Stomach (tissue), 9 donors: ENCODE results near the gene ASPN. TPM values are rescaled to one million over a fixed set of nuclear protein-coding genes. Genes with fewer than 3 reads are reported as not detected.

Source experiments
- DNase-seq, 2 donors: peaks; one replicate each; pipeline versions ENCODE4 v3.0.0 to v3.0.0-alpha.2; 2013 to 2019
- H3K27ac ChIP-seq, 5 donors: fragments of 200-600 bp in 4 of 5; sonication (generic) in 4 of 5; one replicate each; pipeline ENCODE4 v1.5.1; 2013 to 2019; ENCODE audit warnings: mild to moderate bottlenecking in 1 of 5, moderate library complexity in 1 of 5
- H3K27me3 ChIP-seq, 3 donors: fragments of 200-600 bp; sonication (generic); one replicate each; pipeline ENCODE4 v1.5.1; 2017 to 2019; ENCODE audit warnings: mixed run types in 1 of 3
- H3K36me3 ChIP-seq, 4 donors: fragments of 200-600 bp; sonication (generic); 1 replicate in 3 of 4; 2 replicates in 1 of 4; pipeline ENCODE4 v1.5.1; 2016 to 2019
- H3K4me1 ChIP-seq, 4 donors: fragments of 200-600 bp; sonication (generic); one replicate each; pipeline ENCODE4 v1.5.1; 2016 to 2019
- H3K4me3 ChIP-seq, 4 donors: fragments of 200-600 bp; sonication (generic) in 3 of 4; one replicate each; pipeline ENCODE4 v1.5.1; 2016 to 2019; ENCODE audit warnings: mild to moderate bottlenecking in 1 of 4
- H3K9me3 ChIP-seq, 4 donors: fragments of 200-600 bp; sonication (generic); one replicate each; pipeline ENCODE4 v1.5.1; 2016 to 2019
- CTCF ChIP-seq, 7 experiments: fragments of 450-650 bp in 4 of 7; fragments of 200-600 bp in 3 of 7; sonication (generic) in 3 of 7; IDR thresholded peaks; one replicate each; pipeline ENCODE4 v1.5.1; 2016 to 2019; ENCODE audit warnings: antibody characterized with exemption in 7 of 7, control low read depth in 2 of 7, mild to moderate bottlenecking in 1 of 7
- EP300 ChIP-seq: sonication (generic); formaldehyde crosslinking; IDR thresholded peaks from one replicate; pipeline ENCODE4 v1.6.1; 2017; ENCODE audit warnings: antibody characterized with exemption
- POLR2A ChIP-seq, 4 donors: fragments of 450-650 bp; IDR thresholded peaks; one replicate each; pipeline ENCODE4 v1.6.1; 2016; ENCODE audit warnings: antibody characterized with exemption in 4 of 4, control low read depth in 2 of 4, mild to moderate bottlenecking in 1 of 4, moderate library complexity in 1 of 4
- POLR2AphosphoS5 ChIP-seq, 3 donors: sonication (generic); formaldehyde crosslinking; IDR thresholded peaks; one replicate each; pipeline ENCODE4 v1.6.1; 2016; ENCODE audit warnings: antibody characterized with exemption in 3 of 3
- WGBS, 5 donors: extraction: QIAGEN DNeasy Blood & Tissue Kit in 3 of 5; methylation state at CpG; one replicate each; pipeline versions ENCODE4 v1.1.5 to v1.1.7; 2013 to 2018; 5-methylcytosine and 5-hydroxymethylcytosine counted together
- intact Hi-C: fragments of 100-400 bp; cut with DNase I; formaldehyde crosslinking; loops from one replicate; pipeline ENCODE4 v1.15.1; 2023; ENCODE audit warnings: low total_unique reads
- polyA plus RNA-seq, 3 donors: library from polyadenylated mRNA; stranded (reverse); fragments of 200-250 nt; gene quantifications; one replicate each; pipeline ENCODE4 v1.2.3, GENCODE V29; 2013
- total RNA-seq, 5 donors: library from RNA; depleted of rRNA; stranded (reverse); fragments of >200 nt; gene quantifications; one replicate each; pipeline versions ENCODE4 v1.1.0 to v1.2.3, GENCODE V29; 2014 to 2016
- donor health status: healthy with polysubstance abuse.
- donor health status: Bipolar disorder and iron deficiency.
- donor health status: healthy.

Gene ASPN
- total and polyA plus RNA-seq, 8 donors, result 0.29 to 179 (median 5.8) TPM

- Histone ChIP-seq H3K36me3 (no peaks in the 10 kb centered on the region), H3K27ac (peak overlapping the region in 2 of 5 donors; percentile 16 to 82), H3K4me1 (peaks cover 0 to 60% (median 29%) of the 10 kb centered on the region in 4 donors), H3K9me3 (no peaks in the 10 kb centered on the region), H3K27me3 (no peaks in the 10 kb centered on the region), H3K4me3 (no peak overlapping the region)
- TF ChIP-seq CTCF (IDR thresholded peaks at IDR 0.05) (no peak), POLR2AphosphoS5 (IDR thresholded peaks at IDR 0.05) (no peak), EP300 (no peak), POLR2A (IDR thresholded peaks at IDR 0.05) (no peak)
- intact Hi-C loops, result no loop called here
- no peak for DNase-seq
- WGBS, 5 donors, result 74 to 90% (median 86%) methylated on average over 3 of the region's 3 CpGs
These were observed 2.3 kb upstream of the ASPN start for GRCh38 chr9:92484563-92484962.

GRCh38 chr9:92483627-92484545 lies 1.6 kb upstream of the ASPN start:
- peak in 1 of 2 donors; percentile 41 for DNase-seq
- Histone ChIP-seq H3K4me3 (no peak overlapping the region), H3K9me3 (no peaks in the 10 kb centered on the region), H3K27ac (peak overlapping the region in 4 of 5 donors; percentile 18 to 82 (median 36)), H3K4me1 (peaks cover 0 to 60% (median 33%) of the 10 kb centered on the region in 4 donors), H3K36me3 (no peaks in the 10 kb centered on the region), H3K27me3 (no peaks in the 10 kb centered on the region)
- intact Hi-C loops, result no loop called here
- TF ChIP-seq EP300 (no peak), POLR2A (IDR thresholded peaks at IDR 0.05) (no peak), POLR2AphosphoS5 (IDR thresholded peaks at IDR 0.05) (no peak), CTCF (IDR thresholded peaks at IDR 0.05) (no peak)
- 67 to 86% (median 81%) methylated on average over 5 of the region's 5 CpGs for WGBS, 5 donors

GRCh38 chr9:92482805-92483204 lies 499 bp upstream of the ASPN start:
- Histone ChIP-seq H3K9me3 (no peaks in the 10 kb centered on the region), H3K36me3 (no peaks in the 10 kb centered on the region), H3K27me3 (no peaks in the 10 kb centered on the region), H3K4me1 (peaks cover 0 to 56% (median 33%) of the 10 kb centered on the region in 4 donors), H3K4me3 (no peak overlapping the region), H3K27ac (peak overlapping the region in 3 of 5 donors; percentile 35 to 82 (median 38))
- peak in 1 of 2 donors; percentile 59 for DNase-seq
- intact Hi-C loops, result no loop called here
- TF ChIP-seq EP300 (no peak), POLR2AphosphoS5 (IDR thresholded peaks at IDR 0.05) (no peak), CTCF (IDR thresholded peaks at IDR 0.05) (no peak), POLR2A (IDR thresholded peaks at IDR 0.05) (no peak)

GRCh38 chr9:92480986-92481633 lies 1.2 kb downstream of the ASPN start:
- DNase-seq, result peak in 1 of 2 donors; percentile 63
- H3K36me3 ChIP-seq, result no peaks in the 10 kb centered on the region
- TF ChIP-seq POLR2AphosphoS5 (IDR thresholded peaks at IDR 0.05), result no peak
- TF ChIP-seq POLR2A (IDR thresholded peaks at IDR 0.05), result no peak
- no peak for TF ChIP-seq EP300
- TF ChIP-seq CTCF (IDR thresholded peaks at IDR 0.05), result no peak
- 15 to 30% (median 29%) methylated on average over 2 of the region's 2 CpGs for WGBS, 5 donors
- no peaks in the 10 kb centered on the region for H3K27me3 ChIP-seq
- H3K9me3 ChIP-seq, result no peaks in the 10 kb centered on the region
- H3K4me3 ChIP-seq, result no peak overlapping the region
- peaks cover 0 to 52% (median 31%) of the 10 kb centered on the region in 4 donors for H3K4me1 ChIP-seq
- intact Hi-C loops, result no loop called here
- peak overlapping the region in 4 of 5 donors; percentile 69 to 82 (median 78) for H3K27ac ChIP-seq
